Hepatocyte (in vitro differentiated cells): ENCODE data around the gene HTD2.

Source experiments
- EZH2 ChIP-seq: fragments of 200-600 bp; sonication (generic); IDR thresholded peaks from 2 replicates; pipeline ENCODE4 v1.6.1; 2016; ENCODE audit warnings: antibody characterized with exemption, mild to moderate bottlenecking, borderline replicate concordance
- EZH2phosphoT487 ChIP-seq: fragments of 200-600 bp; sonication (generic); IDR thresholded peaks from one replicate; pipeline ENCODE4 v1.6.1; 2018; ENCODE audit warnings: antibody characterized with exemption, mild to moderate bottlenecking, low read depth, moderate library complexity; ENCODE audit not compliant: unreplicated experiment, severe bottlenecking
- TF ChIP-seq, protein P1 (sequence below): fragments of 200-600 bp; sonication (generic); IDR thresholded peaks from 2 replicates; pipeline ENCODE4 v1.5.1; 2016; ENCODE audit warnings: antibody characterized with exemption, mild to moderate bottlenecking; ENCODE audit not compliant: poor library complexity

DNA sequence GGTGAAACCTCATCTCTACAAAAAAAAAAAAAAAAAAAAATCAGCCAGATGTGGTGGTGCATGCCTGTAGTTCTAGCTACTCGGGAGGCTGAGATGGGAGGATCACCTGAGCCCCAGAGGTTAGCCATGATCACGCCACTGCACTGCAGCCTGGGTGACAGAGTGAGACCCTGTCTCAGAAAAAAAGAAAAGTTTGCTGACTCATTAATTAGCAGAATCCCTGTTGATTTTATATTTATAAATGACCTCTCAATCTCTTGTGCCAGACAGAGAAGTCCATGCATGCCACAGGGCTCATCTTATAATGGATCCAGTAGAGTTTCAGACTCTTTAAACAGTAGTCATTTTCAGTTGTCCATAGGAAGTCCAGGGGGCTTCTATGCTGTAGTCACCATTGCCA is 35.8 kb upstream of the HTD2 start:
- TF ChIP-seq EZH2, result no peak
- TF ChIP-seq, protein P1, sequence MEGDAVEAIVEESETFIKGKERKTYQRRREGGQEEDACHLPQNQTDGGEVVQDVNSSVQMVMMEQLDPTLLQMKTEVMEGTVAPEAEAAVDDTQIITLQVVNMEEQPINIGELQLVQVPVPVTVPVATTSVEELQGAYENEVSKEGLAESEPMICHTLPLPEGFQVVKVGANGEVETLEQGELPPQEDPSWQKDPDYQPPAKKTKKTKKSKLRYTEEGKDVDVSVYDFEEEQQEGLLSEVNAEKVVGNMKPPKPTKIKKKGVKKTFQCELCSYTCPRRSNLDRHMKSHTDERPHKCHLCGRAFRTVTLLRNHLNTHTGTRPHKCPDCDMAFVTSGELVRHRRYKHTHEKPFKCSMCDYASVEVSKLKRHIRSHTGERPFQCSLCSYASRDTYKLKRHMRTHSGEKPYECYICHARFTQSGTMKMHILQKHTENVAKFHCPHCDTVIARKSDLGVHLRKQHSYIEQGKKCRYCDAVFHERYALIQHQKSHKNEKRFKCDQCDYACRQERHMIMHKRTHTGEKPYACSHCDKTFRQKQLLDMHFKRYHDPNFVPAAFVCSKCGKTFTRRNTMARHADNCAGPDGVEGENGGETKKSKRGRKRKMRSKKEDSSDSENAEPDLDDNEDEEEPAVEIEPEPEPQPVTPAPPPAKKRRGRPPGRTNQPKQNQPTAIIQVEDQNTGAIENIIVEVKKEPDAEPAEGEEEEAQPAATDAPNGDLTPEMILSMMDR, result no peak
- TF ChIP-seq EZH2phosphoT487, result no peak
